ENCODE data around the gene NEDD4L. TPM values are rescaled to one million over a fixed set of nuclear protein-coding genes. Genes with fewer than 3 reads are reported as not detected.

Gene NEDD4L
- polyA plus RNA-seq, 4 donors: 97.0 to 165 (median 131) TPM

GRCh38 chr18:58381676-58382411, 337.8 kb downstream of the NEDD4L start:
- no peak for DNase-seq (ENCODE audit: low read depth in 4 of 4, low spot score in 2 of 4)

GRCh38 chr18:58382446-58382845, 338.4 kb downstream of the NEDD4L start:
- DNase-seq (ENCODE audit: low read depth in 4 of 4, low spot score in 2 of 4): no peak

- DNase-seq (ENCODE audit: low read depth in 4 of 4, low spot score in 2 of 4): no peak
Observed at GRCh38 chr18:58385472-58385871, 341.4 kb downstream of the NEDD4L start.

- DNase-seq (ENCODE audit: low read depth in 4 of 4, low spot score in 2 of 4): no peak
Observed at GRCh38 chr18:58386780-58387179, 342.8 kb downstream of the NEDD4L start.

DNA sequence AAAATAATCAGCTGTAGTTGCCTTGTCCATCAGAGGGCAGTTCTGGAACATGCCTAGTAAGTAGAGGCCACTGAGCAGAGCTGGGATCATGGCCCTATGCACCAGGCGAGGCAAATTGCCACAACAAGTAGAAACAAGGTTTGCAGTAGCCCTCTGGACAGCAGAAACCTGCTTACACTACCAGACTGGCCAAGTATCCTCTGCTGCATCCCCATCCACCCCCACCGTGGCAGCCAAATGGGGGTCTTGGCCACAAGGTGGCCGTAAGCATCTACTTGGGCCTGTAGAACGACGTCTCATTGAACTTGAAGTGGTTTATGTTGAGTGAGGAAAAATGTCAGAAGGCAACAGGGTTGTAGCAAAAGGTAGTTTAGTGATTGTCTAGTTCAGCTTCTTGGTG, 343.7 kb downstream of the NEDD4L start:
- no peak for DNase-seq (ENCODE audit: low read depth in 4 of 4, low spot score in 2 of 4)

DNA sequence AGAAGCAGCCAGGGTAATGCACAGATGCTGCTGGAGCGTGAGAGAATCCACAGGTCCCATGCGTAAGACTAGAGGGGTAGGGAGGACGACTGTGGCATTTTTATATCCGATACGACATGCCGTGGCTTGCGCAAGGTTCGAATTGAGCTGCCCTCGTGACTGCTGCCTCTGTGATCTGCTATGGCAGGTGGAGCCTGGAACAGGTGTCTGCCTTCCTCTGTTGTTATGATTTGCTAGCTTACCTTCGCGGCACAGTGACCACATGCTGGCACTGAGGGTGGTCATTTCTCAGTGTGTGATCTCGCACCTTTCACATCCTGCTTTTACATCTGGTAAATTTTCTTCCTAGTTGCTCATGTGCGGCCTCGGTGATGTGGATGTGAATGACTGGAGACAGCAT, 344.7 kb downstream of the NEDD4L start:
- DNase-seq (ENCODE audit: low read depth in 4 of 4, low spot score in 2 of 4): no peak

DNA sequence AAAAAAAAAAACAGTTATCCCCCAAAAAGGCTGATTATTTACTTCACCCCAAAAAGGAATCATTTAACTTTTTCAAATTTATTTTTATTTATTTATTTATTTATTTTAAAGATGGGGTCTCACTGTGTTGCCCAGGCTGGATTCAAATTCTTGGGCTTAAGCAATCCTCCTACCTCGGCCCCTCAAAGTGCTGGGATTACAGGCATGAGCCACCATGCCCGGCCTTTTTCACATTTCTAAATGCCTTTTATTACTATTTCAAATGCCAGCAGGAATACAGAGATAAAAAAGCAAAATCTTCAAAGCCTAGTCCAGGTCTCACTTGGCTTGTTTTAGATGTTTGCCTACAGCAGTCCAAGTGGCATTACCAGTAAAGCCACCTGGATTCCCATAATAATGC, 345.7 kb downstream of the NEDD4L start:
- DNase-seq (ENCODE audit: low read depth in 4 of 4, low spot score in 2 of 4): no peak

GRCh38 chr18:58390399-58390798, 346.4 kb downstream of the NEDD4L start:
- DNase-seq (ENCODE audit: low read depth in 4 of 4, low spot score in 2 of 4): peak in 2 of 4 donors; percentile 65 to 70

GRCh38 chr18:58391231-58391825, 347.3 kb downstream of the NEDD4L start:
- DNase-seq (ENCODE audit: low read depth in 4 of 4, low spot score in 2 of 4): no peak

DNA sequence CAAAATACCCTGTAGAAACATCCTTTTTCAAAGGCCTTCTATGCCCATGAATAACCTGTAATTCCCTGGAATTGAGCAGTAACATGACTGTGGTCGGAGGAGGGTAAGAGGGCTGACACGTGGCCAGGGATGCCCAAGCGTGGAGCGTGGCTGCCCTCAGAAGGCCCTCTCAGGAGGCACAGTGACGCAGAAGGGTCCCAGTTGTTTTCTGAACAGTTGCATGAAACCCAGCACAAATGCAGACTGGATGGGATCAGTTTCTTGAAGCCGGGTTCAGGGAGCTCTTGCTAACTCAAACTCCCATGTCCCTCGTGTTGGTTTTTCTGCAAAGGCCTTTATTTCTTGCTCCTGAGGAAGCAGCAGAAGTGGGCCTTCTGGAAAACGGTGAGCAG, 347.9 kb downstream of the NEDD4L start:
- DNase-seq (ENCODE audit: low read depth in 4 of 4, low spot score in 2 of 4): no peak

DNA sequence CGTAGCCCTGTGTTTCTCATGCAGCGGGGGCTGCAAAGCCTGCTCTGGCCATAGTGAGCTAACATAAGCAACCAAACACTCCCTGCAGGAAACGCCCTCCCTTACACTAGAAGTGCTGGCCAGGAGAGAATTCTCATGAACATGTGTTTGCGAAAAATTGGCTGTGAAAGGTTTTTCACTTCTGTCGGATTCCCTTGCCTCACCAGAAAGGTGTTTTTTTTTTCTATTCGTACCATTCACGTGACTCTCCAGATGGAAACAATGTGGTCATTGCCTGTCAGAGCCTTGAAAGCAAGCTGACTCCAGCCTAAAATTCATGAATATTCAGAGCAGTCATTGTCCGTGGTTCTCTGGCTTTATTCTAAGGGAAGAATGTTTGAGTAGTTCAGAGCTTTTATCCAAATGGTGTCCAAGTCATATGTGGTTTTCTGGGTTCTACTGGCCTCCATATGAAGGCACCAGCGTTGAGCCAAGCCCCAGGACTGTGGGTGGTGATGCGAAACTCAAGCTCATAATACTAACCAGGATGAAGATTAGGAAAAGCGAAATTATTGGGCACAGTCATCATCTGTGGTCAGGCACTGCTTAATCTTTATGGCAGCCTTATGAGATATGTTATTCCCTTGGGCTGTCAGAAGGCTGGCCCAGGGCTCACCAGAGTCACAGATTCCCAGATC, 348.4 kb downstream of the NEDD4L start:
- DNase-seq (ENCODE audit: low read depth in 4 of 4, low spot score in 2 of 4): no peak

DNA sequence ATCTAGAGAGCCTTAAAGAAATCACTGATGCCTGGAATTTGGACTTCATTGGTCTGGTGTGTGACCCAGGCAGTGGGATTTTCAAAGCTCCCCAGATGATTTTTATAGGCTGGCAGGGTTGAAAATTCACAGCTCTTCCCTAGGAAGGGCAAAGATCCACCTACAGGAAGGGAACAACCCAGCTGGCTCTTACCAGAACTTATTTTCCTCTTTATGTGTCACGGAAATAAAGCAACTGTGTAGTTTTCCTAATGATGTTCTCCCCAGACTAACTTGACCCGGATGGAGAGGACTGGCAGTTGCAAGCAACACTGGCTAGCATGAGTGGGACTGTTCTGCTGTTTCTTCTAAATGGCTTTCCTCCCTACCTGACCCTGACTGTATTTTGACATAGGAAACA, 349.3 kb downstream of the NEDD4L start:
- no peak for DNase-seq (ENCODE audit: low read depth in 4 of 4, low spot score in 2 of 4)

DNA sequence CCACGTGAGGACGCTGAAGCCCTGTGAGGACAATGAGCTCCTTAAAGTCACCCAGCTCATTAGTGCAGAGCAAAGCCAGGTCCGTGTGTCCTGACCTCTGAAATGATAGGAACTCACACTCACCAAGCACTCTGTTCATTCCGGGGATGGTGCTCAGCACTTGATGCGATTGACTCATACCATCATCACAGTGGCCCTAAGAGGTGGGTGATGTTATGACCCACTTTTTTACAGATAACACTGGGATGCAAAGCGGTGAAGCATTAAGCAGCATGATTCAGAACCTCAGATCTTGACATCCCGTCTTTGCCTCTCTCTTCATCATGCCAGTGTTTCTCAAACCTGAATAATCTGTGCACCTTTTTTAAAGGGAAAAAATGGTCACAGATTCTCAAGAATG, 350.0 kb downstream of the NEDD4L start:
- no peak for DNase-seq (ENCODE audit: low read depth in 4 of 4, low spot score in 2 of 4)

DNA sequence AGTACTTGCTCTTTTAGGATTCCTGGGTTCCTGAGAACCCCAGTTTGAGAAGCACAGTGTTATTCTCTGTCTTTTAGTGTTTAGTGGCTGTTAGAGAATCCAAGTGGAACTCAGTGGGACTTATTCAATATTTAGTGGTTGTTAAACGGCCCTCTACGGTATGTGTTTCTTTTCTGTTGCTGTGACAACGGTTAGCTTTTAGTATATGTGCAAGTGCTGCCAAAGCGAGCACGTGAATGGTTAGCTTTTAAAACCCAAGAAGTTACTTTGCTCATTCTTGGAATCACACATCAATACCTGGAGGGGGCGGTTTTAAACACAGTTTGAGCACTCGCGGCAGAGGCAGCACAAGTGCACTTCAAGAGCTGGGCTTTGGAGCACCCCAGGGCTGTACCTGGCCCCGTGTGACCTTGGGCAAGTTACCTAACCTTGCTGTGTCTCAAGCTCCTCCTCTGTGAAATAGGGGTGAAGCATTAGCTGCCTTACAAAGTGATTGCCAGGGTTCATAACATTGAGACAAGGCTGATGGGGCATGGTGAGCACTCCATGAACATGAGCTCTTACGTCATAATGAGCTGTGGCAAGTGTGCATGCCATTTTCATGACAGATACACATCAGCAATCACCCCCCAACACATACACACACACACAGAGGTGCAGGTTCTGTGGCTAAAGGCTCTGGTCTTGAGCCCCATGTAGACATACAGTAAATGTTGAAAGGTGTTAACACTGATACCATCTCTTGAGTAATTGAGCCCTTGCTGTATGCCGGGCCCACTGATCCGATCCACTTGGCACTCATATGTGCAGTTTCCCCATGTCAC, 350.8 kb downstream of the NEDD4L start:
- no peak for DNase-seq (ENCODE audit: low read depth in 4 of 4, low spot score in 2 of 4)

GRCh38 chr18:58396144-58396543, 352.1 kb downstream of the NEDD4L start:
- no peak for DNase-seq (ENCODE audit: low read depth in 4 of 4, low spot score in 2 of 4)

- no peak for DNase-seq (ENCODE audit: low read depth in 4 of 4, low spot score in 2 of 4)
Observed at GRCh38 chr18:58396966-58397365, 352.9 kb downstream of the NEDD4L start.

DNA sequence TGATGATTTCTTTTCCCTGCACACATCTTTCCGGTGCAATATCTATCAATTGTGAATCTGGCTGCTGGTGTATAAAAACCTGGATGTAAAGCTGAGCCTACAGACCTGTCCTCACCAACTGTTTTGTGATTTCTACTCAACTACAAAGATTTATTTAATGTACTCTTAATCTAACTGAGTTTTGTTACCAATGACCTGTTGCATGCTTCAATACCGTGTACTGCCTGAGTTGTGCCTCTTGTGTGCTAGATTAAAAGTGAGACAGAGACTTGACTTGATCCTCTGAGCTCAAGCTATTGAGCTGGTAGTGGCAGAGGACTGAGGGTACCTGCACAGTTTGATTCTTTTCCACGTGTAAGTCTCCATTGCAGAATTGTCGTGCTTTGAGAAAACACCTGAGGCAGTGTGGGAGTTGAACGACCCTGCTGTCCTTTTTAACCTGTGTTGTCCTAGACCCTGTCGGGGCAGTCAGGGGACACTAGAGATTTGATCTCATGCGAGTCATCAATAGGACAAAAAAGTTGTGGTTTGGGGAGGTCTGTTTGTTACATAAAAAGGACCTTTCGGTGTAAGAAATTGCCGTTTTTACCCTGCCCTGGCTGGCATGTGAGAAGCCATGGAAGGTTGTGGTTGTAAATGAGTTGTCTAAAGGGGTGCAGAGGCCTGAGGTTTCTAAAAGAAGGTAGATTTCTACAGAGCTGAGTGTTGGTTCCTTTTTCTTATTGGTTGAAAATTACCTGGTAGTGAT, 353.5 kb downstream of the NEDD4L start:
- DNase-seq (ENCODE audit: low read depth in 4 of 4, low spot score in 2 of 4): no peak

DNA sequence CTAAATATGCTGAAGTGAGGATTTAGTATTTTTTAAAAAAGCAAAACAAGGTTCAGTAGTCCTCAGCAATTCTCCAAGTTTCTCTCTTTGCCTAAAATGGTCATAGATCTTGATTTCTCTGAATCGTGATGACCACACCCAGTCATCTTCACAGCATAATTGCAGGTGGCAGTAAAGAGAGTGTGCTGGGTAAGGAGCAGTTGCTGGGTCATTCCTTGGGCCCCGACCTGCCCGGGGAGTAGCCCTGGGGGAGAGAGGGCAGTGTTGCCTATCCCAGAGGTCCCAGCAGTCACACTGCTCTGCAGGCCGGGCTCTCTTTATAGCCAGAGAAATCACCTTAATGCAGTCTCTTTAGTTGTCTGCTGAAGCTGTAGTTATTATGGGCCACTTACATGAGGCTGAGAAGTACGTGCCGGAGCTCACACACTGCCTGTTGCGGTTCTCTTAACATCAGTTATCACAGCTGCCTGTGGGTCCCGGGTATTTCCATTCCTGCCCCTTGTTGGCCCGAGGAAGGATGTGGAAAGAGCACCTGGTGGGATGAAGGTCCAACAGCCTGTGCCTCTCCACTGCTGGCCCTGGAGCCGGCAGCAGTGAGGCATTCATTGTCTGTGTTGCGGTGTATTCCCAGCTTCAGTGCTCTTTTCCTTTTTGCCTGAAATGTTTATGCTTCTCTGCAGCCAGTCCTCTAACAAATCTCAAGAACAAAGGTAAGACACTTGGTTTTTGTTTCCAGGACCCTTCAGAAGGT, 354.8 kb downstream of the NEDD4L start:
- no peak for DNase-seq (ENCODE audit: low read depth in 4 of 4, low spot score in 2 of 4)

- DNase-seq (ENCODE audit: low read depth in 4 of 4, low spot score in 2 of 4): no peak
Observed at GRCh38 chr18:58400331-58400870, 356.4 kb downstream of the NEDD4L start.

Data from left renal cortex interstitium (tissue), 4 donors.